H1 (cell line): ENCODE measurements around the gene SAMD4A. TPM values are rescaled to one million over a fixed set of nuclear protein-coding genes. Genes with fewer than 3 reads are reported as not detected.

Source experiments
- CTCF ChIA-PET: fragments of 300-600 bp; sonication (Branson Sonifier 250); formaldehyde crosslinking; loops from one replicate; lab custom pipeline; 2021; ENCODE audit not compliant: partially characterized antibody; lab: Charles Lee
- POLR2A ChIA-PET: fragments of 300-600 bp; sonication (Branson Sonifier 250); formaldehyde crosslinking; loops from one replicate; lab custom pipeline; 2021; ENCODE audit warnings: inconsistent platforms; ENCODE audit not compliant: partially characterized antibody; lab: Charles Lee
- DNase-seq, 2 experiments: peaks; one replicate each; pipeline versions ENCODE4 v3.0.0 to v3.0.0-alpha.2; 2010 to 2022; ENCODE audit warnings: low spot score in 2 of 2, low read depth in 1 of 2, mixed read lengths in 1 of 2
- FAIRE-seq: peaks from 2 replicates; lab custom pipeline; 2011; peaks lifted over from hg19 to GRCh38; lab: Jason Lieb, UNC
- H2AFZ ChIP-seq: 2 replicates; pipeline ENCODE4 v1.8.1; 2012; ENCODE audit warnings: low read length, inconsistent platforms
- H2AK5ac ChIP-seq: 2 replicates; pipeline ENCODE4 v1.6.1; 2013; ENCODE audit warnings: low read depth, low read length
- H2BK120ac ChIP-seq: replicated peaks from 2 replicates; pipeline ENCODE3; 2013; ENCODE audit warnings: low read depth, low read length, inconsistent platforms
- H2BK12ac ChIP-seq: 2 replicates; pipeline ENCODE4 v1.6.1; 2013; ENCODE audit warnings: low read depth, low read length
- H2BK15ac ChIP-seq: 2 replicates; pipeline ENCODE4 v1.6.1; 2013; ENCODE audit warnings: low read length
- H2BK20ac ChIP-seq: 2 replicates; pipeline ENCODE4 v1.6.1; 2013; ENCODE audit warnings: low read length
- H2BK5ac ChIP-seq: 2 replicates; pipeline ENCODE4 v1.6.1; 2013; ENCODE audit warnings: low read depth, low read length
- H3K14ac ChIP-seq: 2 replicates; pipeline ENCODE4 v1.6.1; 2013; ENCODE audit warnings: inconsistent platforms; ENCODE audit not compliant: insufficient read length
- H3K18ac ChIP-seq: 2 replicates; pipeline ENCODE4 v1.6.1; 2013; ENCODE audit warnings: low read length; ENCODE audit errors: extremely low read depth
- H3K23ac ChIP-seq: 2 replicates; pipeline ENCODE4 v1.6.1; 2013; ENCODE audit warnings: inconsistent platforms; ENCODE audit not compliant: insufficient read length
- H3K23me2 ChIP-seq: 2 replicates; pipeline ENCODE4 v1.6.1; 2013; ENCODE audit warnings: low read depth, low read length
- H3K27ac ChIP-seq: 2 replicates; pipeline ENCODE4 v1.6.1; 2011; ENCODE audit warnings: low read depth, low read length, inconsistent platforms
- H3K27me3 ChIP-seq, 4 experiments: replicated peaks in 1 of 4; 1 replicate in 1 of 4; 2 replicates in 3 of 4; pipeline versions ENCODE4 v1.6.1 to v1.8.1; 2011 to 2013; ENCODE audit warnings: low read length in 3 of 4, mild to moderate bottlenecking in 3 of 4, inconsistent platforms in 2 of 4, mixed read lengths in 2 of 4, moderate library complexity in 1 of 4; ENCODE audit not compliant: control insufficient read depth in 3 of 4, insufficient read depth in 3 of 4; ENCODE audit errors: extremely low read depth in 1 of 4
- H3K36me3 ChIP-seq, 4 experiments: 2 replicates each; pipeline versions ENCODE4 v1.6.1 to v1.8.1; 2011 to 2013; ENCODE audit warnings: mild to moderate bottlenecking in 4 of 4, low read length in 3 of 4, moderate library complexity in 2 of 4, control low read depth in 1 of 4, inconsistent platforms in 1 of 4; ENCODE audit not compliant: insufficient read depth in 4 of 4, control insufficient read depth in 2 of 4
- H3K4ac ChIP-seq: replicated peaks from 2 replicates; pipeline ENCODE3; 2013; ENCODE audit warnings: low read length, low read depth, mixed read lengths, inconsistent platforms; ENCODE audit not compliant: insufficient read length
- H3K4me1 ChIP-seq, 4 experiments: replicated peaks in 1 of 4; 1 replicate in 1 of 4; 2 replicates in 3 of 4; pipeline versions ENCODE4 v1.6.1 to v1.8.1; 2011 to 2013; ENCODE audit warnings: low read length in 3 of 4, inconsistent platforms in 2 of 4, mixed read lengths in 1 of 4; ENCODE audit not compliant: insufficient read depth in 4 of 4, control insufficient read depth in 3 of 4
- H3K4me2 ChIP-seq, 2 experiments: 2 replicates each; pipeline versions ENCODE4 v1.6.1 to v1.8.1; 2011 to 2013; ENCODE audit warnings: low read depth in 2 of 2, low read length in 2 of 2, control low read depth in 1 of 2, inconsistent platforms in 1 of 2, mild to moderate bottlenecking in 1 of 2; ENCODE audit not compliant: insufficient read depth in 1 of 2
- H3K4me3 ChIP-seq, 4 experiments: fragments of 200-600, 300-600 bp in 1 of 4; sonication (generic), shearing (Covaris generic), sonication (Bioruptor Twin) in 1 of 4; 2 replicates each; pipeline versions ENCODE4 v1.5.1 to v1.8.1; 2011 to 2016; ENCODE audit warnings: low read length in 4 of 4, low read depth in 3 of 4, control low read depth in 2 of 4, inconsistent platforms in 2 of 4, mild to moderate bottlenecking in 2 of 4, mixed read lengths in 1 of 4, moderate library complexity in 1 of 4; ENCODE audit not compliant: insufficient read depth in 2 of 4; ENCODE audit errors: extremely low read depth in 1 of 4
- H3K56ac ChIP-seq: replicated peaks from 2 replicates; pipeline ENCODE3; 2013; ENCODE audit warnings: low read depth, mild to moderate bottlenecking, mixed read lengths, low read length, inconsistent platforms; ENCODE audit not compliant: insufficient read length
- H3K79me1 ChIP-seq: 2 replicates; pipeline ENCODE4 v1.6.1; 2013; ENCODE audit warnings: low read depth, low read length, control low read depth
- H3K79me2 ChIP-seq, 2 experiments: 2 replicates each; pipeline versions ENCODE4 v1.6.1 to v1.8.1; 2012 to 2013; ENCODE audit warnings: low read length in 2 of 2, mild to moderate bottlenecking in 2 of 2, inconsistent platforms in 1 of 2; ENCODE audit not compliant: insufficient read depth in 2 of 2, control insufficient read depth in 1 of 2
- H3K9ac ChIP-seq, 4 experiments: replicated peaks in 1 of 4; 1 replicate in 1 of 4; 2 replicates in 3 of 4; pipeline versions ENCODE4 v1.6.1 to v1.8.1; 2011 to 2013; ENCODE audit warnings: low read depth in 3 of 4, low read length in 3 of 4, control low read depth in 2 of 4, mild to moderate bottlenecking in 2 of 4, moderate library complexity in 2 of 4, inconsistent platforms in 1 of 4; ENCODE audit errors: extremely low read depth in 1 of 4
- H3K9me3 ChIP-seq, 2 experiments: 2 replicates each; pipeline versions ENCODE4 v1.6.1 to v1.8.1; 2012 to 2013; ENCODE audit warnings: mild to moderate bottlenecking in 2 of 2, moderate library complexity in 2 of 2, control low read depth in 1 of 2, inconsistent platforms in 1 of 2, low read depth in 1 of 2, low read length in 1 of 2, mixed read lengths in 1 of 2; ENCODE audit not compliant: insufficient read depth in 2 of 2
- H4K20me1 ChIP-seq, 2 experiments: replicated peaks in 1 of 2; 2 replicates each; pipeline versions ENCODE3 to v1.8.1; 2011 to 2013; ENCODE audit warnings: inconsistent platforms in 2 of 2, low read length in 2 of 2, mild to moderate bottlenecking in 1 of 2; ENCODE audit not compliant: insufficient read depth in 2 of 2, control insufficient read depth in 1 of 2
- H4K5ac ChIP-seq: 2 replicates; pipeline ENCODE4 v1.6.1; 2013; ENCODE audit warnings: low read length, low read depth, mixed read lengths, inconsistent platforms; ENCODE audit not compliant: insufficient read length
- H4K8ac ChIP-seq: 2 replicates; pipeline ENCODE4 v1.8.0; 2013; ENCODE audit warnings: mild to moderate bottlenecking, moderate library complexity, low read length, inconsistent platforms; ENCODE audit not compliant: insufficient read depth; ENCODE audit errors: extremely low read depth
- H4K91ac ChIP-seq: replicated peaks from 2 replicates; pipeline ENCODE3; 2013; ENCODE audit warnings: low read length, mixed read lengths, inconsistent platforms; ENCODE audit not compliant: insufficient read length
- BCL11A ChIP-seq, 2 experiments: IDR thresholded peaks; one replicate each; pipeline ENCODE4 v1.6.1; 2011; ENCODE audit warnings: low read depth in 2 of 2, low read length in 2 of 2, mild to moderate bottlenecking in 2 of 2
- EGR1 ChIP-seq: IDR thresholded peaks from 2 replicates; pipeline ENCODE4 v1.6.1; 2011; ENCODE audit warnings: low read depth, low read length, borderline replicate concordance
- EZH2 ChIP-seq: fragments of 200-600 bp; sonication (generic); IDR thresholded peaks from 2 replicates; pipeline ENCODE4 v1.7.1; 2012; ENCODE audit warnings: low read depth, mild to moderate bottlenecking, moderate library complexity, low read length, inconsistent platforms; ENCODE audit not compliant: severe bottlenecking
- FOSL1 ChIP-seq: IDR thresholded peaks from 2 replicates; pipeline ENCODE4 v1.6.1; 2011; ENCODE audit warnings: mild to moderate bottlenecking, low read depth, low read length, moderate library complexity; ENCODE audit not compliant: insufficient read depth
- GTF2F1 ChIP-seq: IDR thresholded peaks from 2 replicates; pipeline ENCODE4 v1.6.1; 2012; ENCODE audit warnings: low read depth, low read length, improper control_type of control experiment, borderline replicate concordance
- JUND ChIP-seq: IDR thresholded peaks from 2 replicates; pipeline ENCODE4 v1.6.1; 2011; ENCODE audit warnings: mild to moderate bottlenecking, improper control_type of control experiment, low read length
- KDM1A ChIP-seq: fragments of 200-600, 300-600 bp; sonication (generic); IDR thresholded peaks from 2 replicates; pipeline ENCODE4 v1.7.1; 2016; ENCODE audit warnings: mild to moderate bottlenecking, low read length, borderline replicate concordance
- NRF1 ChIP-seq: IDR thresholded peaks from 2 replicates; pipeline ENCODE4 v1.6.1; 2011; ENCODE audit warnings: mild to moderate bottlenecking, low read depth, low read length, improper control_type of control experiment
- RFX5 ChIP-seq: IDR thresholded peaks from 2 replicates; pipeline ENCODE4 v1.6.1; 2011; ENCODE audit warnings: low read depth, low read length, improper control_type of control experiment, borderline replicate concordance
- RNF2 ChIP-seq: fragments of 200-900, 300-1000 bp; sonication (generic); IDR thresholded peaks from 2 replicates; pipeline ENCODE4 v1.7.1; 2016; ENCODE audit warnings: borderline replicate concordance, low read depth, mild to moderate bottlenecking, antibody characterized with exemption, low read length; ENCODE audit not compliant: poor library complexity, severe bottlenecking; ENCODE audit errors: missing control alignments
- RXRA ChIP-seq: IDR thresholded peaks from 2 replicates; pipeline ENCODE4 v1.6.1; 2011; ENCODE audit warnings: low read depth, mild to moderate bottlenecking, low read length, moderate library complexity; ENCODE audit not compliant: insufficient read depth
- SRF ChIP-seq: IDR thresholded peaks from 2 replicates; pipeline ENCODE4 v1.6.1; 2011; ENCODE audit warnings: mild to moderate bottlenecking, low read depth, low read length, moderate library complexity
- SUZ12 ChIP-seq: fragments of 200-600 bp; sonication (generic); IDR thresholded peaks from 2 replicates; pipeline ENCODE4 v1.6.1; 2012; ENCODE audit warnings: mild to moderate bottlenecking, inconsistent platforms, low read length, moderate library complexity, mixed read lengths
- TBP ChIP-seq: IDR thresholded peaks from 2 replicates; pipeline ENCODE4 v1.6.1; 2011; ENCODE audit warnings: low read depth, low read length, improper control_type of control experiment
- WGBS, 2 experiments: shearing (Covaris generic) in 1 of 2; methylation state at CpG; one replicate each; pipeline versions ENCODE4 v1.1.6 to v1.1.7; 2013 to 2015; ENCODE audit warnings: low lambda C conversion rate in 2 of 2, mixed read lengths in 2 of 2, inconsistent platforms in 1 of 2, low coverage in 1 of 2, missing lambda C conversion rate in 1 of 2; ENCODE audit not compliant: insufficient replicate concordance in 2 of 2, insufficient coverage in 1 of 2, insufficient read length in 1 of 2; ENCODE audit errors: extremely low coverage in 1 of 2, missing lambda C conversion rate in 1 of 2; 5-methylcytosine and 5-hydroxymethylcytosine counted together
- polyA plus RNA-seq, 7 experiments: library from polyadenylated mRNA; depleted of rRNA in 3 of 7; stranded (reverse) in 5 of 7; unstranded in 2 of 7; fragments of >200 nt in 5 of 7; fragments of 200-250 nt in 2 of 7; gene quantifications; 1 replicate in 5 of 7; 2 replicates in 1 of 7; 4 replicates in 1 of 7; pipeline versions ENCODE4 v1.2.1 to v1.2.3, GENCODE V29; 2011 to 2013; ENCODE audit warnings: missing spikeins in 2 of 7, mixed read lengths in 2 of 7
- total RNA-seq: library from RNA; stranded (reverse); fragmentation: NEBNext Ultra II Directional; extraction: Animal tissue kit (Norgen Biotek cat#: 25700); gene quantifications from 2 replicates; pipeline ENCODE4 v1.2.1, GENCODE V29; 2021

SAMD4A gene
- total and polyA plus RNA-seq, 2 of the 8 experiments (the other 6 are each of a cell fraction or from before 2014, with no cell fraction given): 2.4 to 12.3 TPM

DNA sequence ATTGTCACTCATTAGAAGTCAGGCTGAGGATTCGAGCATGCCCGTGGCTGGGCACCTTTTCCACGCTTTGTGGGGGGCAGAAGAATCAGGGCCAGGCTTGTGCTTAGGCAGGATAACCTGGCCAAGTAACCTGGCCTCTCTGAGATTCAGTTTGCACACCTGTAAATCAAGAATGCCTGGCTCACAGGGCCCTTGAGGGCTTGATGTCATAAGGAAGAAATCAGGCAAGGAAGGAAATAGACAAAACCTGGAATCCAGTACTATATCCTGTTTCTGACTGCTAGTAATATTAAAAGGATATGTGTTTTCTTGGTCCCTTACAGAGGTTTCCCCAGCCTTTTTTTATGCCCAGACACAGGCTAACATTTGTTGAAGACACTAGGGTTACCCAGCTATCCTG, 91.9 kb downstream of the SAMD4A start:
- Histone ChIP-seq H4K5ac (no peak overlapping the region), H2BK20ac (no peak overlapping the region), H3K27ac (no peak overlapping the region), H3K4me1 (peaks cover 0 to 4% (median 1%) of the 10 kb centered on the region in 4 experiments; a peak in 2 of 7 replicates), H4K20me1 (no peaks in the 10 kb centered on the region), H3K14ac (no peak overlapping the region), H2BK12ac (no peak overlapping the region), H3K79me2 (0 out of 4 replicates have a peak, but pooled peaks cover 0 to 3% of the 10 kb centered on the region in 2 experiments), H4K8ac (no peak overlapping the region), H3K4ac (no peak overlapping the region), H3K23ac (no peak overlapping the region), H3K23me2 (no peaks in the 10 kb centered on the region), H2BK5ac (no peak overlapping the region), H2BK15ac (no peak overlapping the region), H3K4me2 (no peak overlapping the region), H2AK5ac (no peak overlapping the region), H4K91ac (no peak overlapping the region), H3K56ac (no peak overlapping the region), H3K79me1 (peaks cover 5% of the 10 kb centered on the region; the same call in 1 of the 2 replicates), H2AFZ (no peak overlapping the region), H3K4me3 (no peak overlapping the region), H3K9me3 (no peaks in the 10 kb centered on the region), H3K9ac (no peak overlapping the region), H3K27me3 (no peaks in the 10 kb centered on the region), H3K18ac (no peak overlapping the region), H2BK120ac (no peak overlapping the region), H3K36me3 (no peaks in the 10 kb centered on the region)
- no peak for DNase-seq
- CTCF ChIA-PET: interaction anchor here (0.6 to 2.6 kb wide), 2 partner anchors 12 to 21 kb away, joined by 3 to 16 read pairs; no protein-coding TSS in a partner anchor
- POLR2A ChIA-PET: interaction anchor here (1.0 kb wide), 1 partner anchor 10 kb away, joined by 3 read pairs; no protein-coding TSS in a partner anchor
- WGBS, 2 experiments: 89% methylated on average over 3 of the region's 3 CpGs; no CpG with 5 or more reads in 1 of the 2 experiments
- no peak for FAIRE-seq
- TF ChIP-seq SUZ12 (no peak), RXRA (no peak), TBP (no peak), SRF (no peak), RNF2 (no peak), FOSL1 (no peak), RFX5 (no peak), KDM1A (no peak), GTF2F1 (no peak), NRF1 (no peak), BCL11A (IDR thresholded peaks at IDR 0.05; ENCODE audit: low read depth in 2 of 2, low read length in 2 of 2) (no peak), EZH2 (no peak), JUND (no peak), EGR1 (no peak)
